Cardiac muscle cell (in vitro differentiated cells and primary cell): ENCODE data around the gene MT1E. TPM values are rescaled to one million over a fixed set of nuclear protein-coding genes. Genes with fewer than 3 reads are reported as not detected.
"Not testable (repeated sequence)": the region's sequence is repeated elsewhere in the genome, so short reads cannot be mapped to it uniquely, and the experiment has no call there.

Experiments used
- DNase-seq, 2 donors: peaks; one replicate each; pipeline versions ENCODE4 v3.0.0 to v3.0.0-alpha.2; 2010 to 2017; ENCODE audit warnings: low read depth in 1 of 2, low spot score in 1 of 2
- H3K27ac ChIP-seq: fragments of 200-600 bp; sonication (generic); 2 replicates; pipeline ENCODE4 v1.5.1; 2016
- H3K27me3 ChIP-seq: fragments of 200-600 bp; sonication (generic); 2 replicates; pipeline ENCODE4 v1.6.0; 2016; ENCODE audit warnings: control low read depth
- H3K36me3 ChIP-seq: fragments of 200-600 bp; sonication (generic); 2 replicates; pipeline ENCODE4 v1.5.1; 2016; ENCODE audit warnings: control low read depth
- H3K4me1 ChIP-seq: fragments of 200-600 bp; sonication (generic); 2 replicates; pipeline ENCODE4 v1.8.1; 2017; ENCODE audit warnings: low read depth, mild to moderate bottlenecking, mixed run types
- H3K4me3 ChIP-seq: fragments of 200-600 bp; sonication (generic); 2 replicates; pipeline ENCODE4 v1.5.1; 2016; ENCODE audit warnings: mild to moderate bottlenecking
- H3K9me3 ChIP-seq: fragments of 200-600 bp; sonication (generic); 2 replicates; pipeline ENCODE4 v1.5.1; 2017; ENCODE audit warnings: low read depth, mild to moderate bottlenecking, control low read depth
- polyA plus RNA-seq: library from polyadenylated mRNA; unstranded; fragments of >200 nt; fragmentation: Nextera tagmentation; extraction: Ambion mirVana; gene quantifications from 2 replicates; pipeline ENCODE4 v1.2.1, GENCODE V29; 2016
- total RNA-seq: library from RNA; depleted of rRNA; stranded (reverse); fragments of >200 nt; gene quantifications from 2 replicates; pipeline ENCODE4 v1.2.3, GENCODE V29; 2016
- TF ChIP-seq, protein P1 (sequence below): IDR thresholded peaks from 2 replicates; pipeline ENCODE4 v1.5.1; 2012; ENCODE audit warnings: low read depth, mild to moderate bottlenecking, low read length

The MT1E gene
- total and polyA plus RNA-seq, 2 experiments from 2014 or later: 3.6 to 4.7 TPM

DNA sequence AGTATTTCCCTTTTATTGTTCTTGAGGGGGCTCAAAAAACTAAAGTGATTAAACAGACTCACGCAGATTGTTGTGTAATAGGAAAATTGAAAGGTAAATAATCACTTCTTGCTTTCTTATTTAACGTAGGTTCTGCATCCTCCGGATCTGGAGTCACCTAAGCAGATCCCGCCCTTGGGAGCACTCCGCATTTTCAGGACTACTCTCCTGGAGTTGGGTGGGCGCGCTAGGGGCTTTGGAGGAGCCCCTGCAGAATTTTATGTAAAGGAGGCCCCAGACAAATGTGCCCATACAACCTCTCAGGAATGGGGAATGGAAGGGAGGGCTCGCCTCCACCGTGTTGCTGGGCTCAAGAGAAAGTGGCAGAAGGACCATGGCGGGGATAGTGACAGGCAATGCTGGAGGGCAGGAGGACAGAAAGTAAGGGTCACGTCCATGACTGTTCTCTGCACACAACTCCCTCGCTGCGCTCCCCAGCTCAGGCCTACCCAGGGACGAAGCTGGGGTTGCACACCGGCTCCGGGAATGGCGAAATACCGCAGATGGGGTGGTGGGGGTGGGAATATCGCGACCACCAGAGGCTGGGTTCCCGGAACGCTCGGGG, 8.9 kb upstream of the MT1E start:
- TF ChIP-seq, protein P1, sequence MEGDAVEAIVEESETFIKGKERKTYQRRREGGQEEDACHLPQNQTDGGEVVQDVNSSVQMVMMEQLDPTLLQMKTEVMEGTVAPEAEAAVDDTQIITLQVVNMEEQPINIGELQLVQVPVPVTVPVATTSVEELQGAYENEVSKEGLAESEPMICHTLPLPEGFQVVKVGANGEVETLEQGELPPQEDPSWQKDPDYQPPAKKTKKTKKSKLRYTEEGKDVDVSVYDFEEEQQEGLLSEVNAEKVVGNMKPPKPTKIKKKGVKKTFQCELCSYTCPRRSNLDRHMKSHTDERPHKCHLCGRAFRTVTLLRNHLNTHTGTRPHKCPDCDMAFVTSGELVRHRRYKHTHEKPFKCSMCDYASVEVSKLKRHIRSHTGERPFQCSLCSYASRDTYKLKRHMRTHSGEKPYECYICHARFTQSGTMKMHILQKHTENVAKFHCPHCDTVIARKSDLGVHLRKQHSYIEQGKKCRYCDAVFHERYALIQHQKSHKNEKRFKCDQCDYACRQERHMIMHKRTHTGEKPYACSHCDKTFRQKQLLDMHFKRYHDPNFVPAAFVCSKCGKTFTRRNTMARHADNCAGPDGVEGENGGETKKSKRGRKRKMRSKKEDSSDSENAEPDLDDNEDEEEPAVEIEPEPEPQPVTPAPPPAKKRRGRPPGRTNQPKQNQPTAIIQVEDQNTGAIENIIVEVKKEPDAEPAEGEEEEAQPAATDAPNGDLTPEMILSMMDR: no peak
- Histone ChIP-seq H3K27me3 (peaks cover 94% of the 10 kb centered on the region), H3K36me3 (no peaks in the 10 kb centered on the region), H3K27ac (no peak overlapping the region), H3K9me3 (no peaks in the 10 kb centered on the region), H3K4me3 (no peak overlapping the region), H3K4me1 (no peaks in the 10 kb centered on the region)
- DNase-seq: no peak

DNA sequence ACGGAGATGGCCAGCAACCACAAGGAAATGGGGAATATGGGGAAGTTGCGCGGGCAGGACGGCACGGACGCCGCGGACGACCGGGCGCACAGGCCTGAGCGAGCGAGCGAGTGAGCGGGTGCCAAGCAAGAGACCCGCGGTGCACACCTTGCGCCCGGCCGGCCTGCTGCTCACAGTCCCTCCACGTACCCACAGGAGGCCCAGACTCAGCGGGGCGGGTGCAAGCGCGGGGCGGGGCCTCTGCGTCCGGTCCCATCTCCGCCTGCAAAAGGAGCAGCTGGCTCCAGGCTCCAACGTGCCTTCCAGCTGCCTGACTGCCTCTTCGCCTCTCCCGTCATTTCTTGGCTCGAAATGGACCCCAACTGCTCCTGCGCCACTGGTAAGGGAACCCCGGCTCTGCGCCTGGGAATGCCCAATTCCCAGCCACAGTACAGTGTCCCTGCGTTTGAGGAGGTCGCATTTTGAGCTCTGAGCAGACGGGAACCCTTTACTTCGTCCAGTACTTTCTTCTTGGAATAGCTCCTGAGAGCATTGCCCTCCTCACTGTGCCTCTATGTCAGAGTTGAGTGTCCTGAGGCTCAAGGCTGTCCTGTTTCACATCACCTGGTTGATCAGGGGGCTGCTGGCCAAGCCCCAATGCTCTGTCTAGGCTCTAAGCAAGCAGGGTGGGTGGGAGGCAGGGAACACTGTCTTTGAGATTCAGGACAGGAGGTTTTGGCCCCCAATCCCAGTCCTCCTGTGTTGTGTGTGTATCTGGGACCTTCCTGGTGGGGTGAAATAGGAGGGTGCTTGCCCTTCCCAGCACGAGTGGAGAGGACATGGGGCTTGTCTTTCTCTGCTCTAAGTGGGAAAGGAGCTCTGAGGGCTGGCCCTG, 8.1 kb upstream of the MT1E start:
- TF ChIP-seq, protein P1: no peak
- Histone ChIP-seq H3K4me1 (no peaks in the 10 kb centered on the region), H3K4me3 (no peak overlapping the region), H3K9me3 (no peaks in the 10 kb centered on the region), H3K27ac (no peak overlapping the region), H3K27me3 (peaks cover 87% of the 10 kb centered on the region), H3K36me3 (no peaks in the 10 kb centered on the region)
- peak; percentile 23 to 82 for DNase-seq

DNA sequence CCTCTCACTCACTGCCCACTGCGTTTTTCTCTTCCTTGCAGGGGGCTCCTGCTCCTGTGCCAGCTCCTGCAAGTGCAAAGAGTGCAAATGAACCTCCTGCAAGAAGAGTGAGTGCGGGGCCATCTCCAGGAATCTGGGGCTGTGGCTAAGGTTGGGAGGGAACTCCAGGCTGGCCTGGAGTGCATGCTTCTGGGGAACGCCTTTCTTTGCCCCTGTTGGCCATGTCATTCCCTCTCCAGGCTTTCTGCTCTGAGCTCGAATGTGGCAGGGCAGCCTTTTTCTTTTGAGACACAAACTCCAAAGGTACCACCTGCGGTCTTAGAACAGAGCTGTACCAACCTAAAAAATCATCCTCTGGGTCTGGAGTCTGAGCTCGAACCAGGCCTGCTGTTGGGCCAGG, 7.4 kb upstream of the MT1E start:
- no peak for DNase-seq
- Histone ChIP-seq H3K27ac (no peak overlapping the region), H3K9me3 (no peaks in the 10 kb centered on the region), H3K4me3 (no peak overlapping the region), H3K27me3 (peaks cover 82% of the 10 kb centered on the region), H3K36me3 (no peaks in the 10 kb centered on the region), H3K4me1 (no peaks in the 10 kb centered on the region)
- TF ChIP-seq, protein P1: no peak

DNA sequence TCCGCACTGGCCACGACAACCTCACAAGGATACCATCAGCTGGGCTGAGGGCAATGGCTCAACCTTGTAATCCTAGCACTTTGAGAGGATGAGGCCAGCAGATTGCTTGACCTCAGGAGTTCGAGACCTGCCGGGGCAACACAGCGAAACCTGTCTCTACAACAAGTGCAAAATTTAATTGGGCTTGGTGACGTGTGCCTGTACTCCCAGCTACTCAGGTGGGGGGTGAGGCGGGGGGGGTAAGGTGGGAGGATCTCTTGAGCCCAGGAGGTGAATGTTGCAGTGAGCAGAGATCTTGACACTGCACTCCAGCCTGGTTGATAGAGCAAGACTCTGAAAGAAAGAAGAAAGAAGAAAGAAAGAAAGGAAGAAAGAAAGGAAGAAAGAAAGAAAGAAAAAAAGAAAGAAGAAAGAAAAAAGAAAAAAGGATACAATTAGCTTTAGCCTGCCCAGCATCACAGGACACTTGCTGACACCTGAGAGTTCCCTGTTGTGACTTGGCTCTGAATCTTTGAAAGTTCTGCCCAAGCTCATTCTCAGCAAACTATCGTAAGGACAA, 5.2 kb upstream of the MT1E start:
- no peaks in the 10 kb centered on the region for H3K36me3 ChIP-seq
- no peaks in the 10 kb centered on the region for H3K4me1 ChIP-seq
- H3K27ac ChIP-seq: no peak overlapping the region
- peaks cover 81% of the 10 kb centered on the region for H3K27me3 ChIP-seq
- TF ChIP-seq, protein P1: no peak
- DNase-seq: no peak
- no peak overlapping the region for H3K4me3 ChIP-seq
- H3K9me3 ChIP-seq: no peaks in the 10 kb centered on the region

DNA sequence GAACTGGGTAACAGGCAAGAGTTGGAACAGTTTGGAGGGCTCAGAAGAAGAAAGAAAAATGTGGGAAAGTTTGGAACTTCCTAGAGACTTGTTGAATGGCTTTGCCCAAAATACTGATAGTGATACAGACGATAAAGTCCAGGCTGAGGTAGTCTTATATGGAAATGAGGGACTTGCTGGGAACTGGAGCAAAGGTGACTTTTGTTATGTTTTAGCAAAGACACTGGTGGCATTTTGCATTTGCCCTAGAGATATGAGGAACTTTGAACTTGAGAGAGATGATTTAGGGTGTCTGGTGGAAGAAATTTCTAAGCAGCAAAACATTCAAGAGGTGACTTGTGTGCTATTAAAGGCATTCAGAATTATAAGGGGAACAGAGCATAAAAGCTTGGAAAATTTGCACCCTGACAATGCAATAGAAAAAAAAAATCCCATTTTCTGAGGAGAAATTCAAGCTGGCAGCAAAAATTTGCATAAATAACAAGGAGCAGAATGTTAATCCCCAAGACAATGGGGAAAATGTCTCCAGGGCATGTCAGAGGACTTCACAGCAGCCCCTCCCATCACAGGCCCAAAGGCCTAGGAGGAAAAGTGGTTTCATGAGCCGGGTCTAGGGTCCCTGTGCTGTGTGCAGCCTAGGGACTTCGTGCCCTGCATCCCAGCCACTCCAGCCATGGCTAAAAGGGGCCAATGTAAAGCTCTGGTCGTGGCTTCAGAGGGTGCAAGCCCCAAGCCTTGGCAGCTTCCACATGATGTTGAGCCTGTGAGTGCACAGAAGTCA, 3.7 kb upstream of the MT1E start:
- H3K9me3 ChIP-seq, H3K4me3 ChIP-seq, DNase-seq, H3K4me1 ChIP-seq, H3K27ac ChIP-seq, H3K36me3 ChIP-seq: not testable (repeated sequence)
- H3K27me3 ChIP-seq: peaks cover 81% of the 10 kb centered on the region

DNA sequence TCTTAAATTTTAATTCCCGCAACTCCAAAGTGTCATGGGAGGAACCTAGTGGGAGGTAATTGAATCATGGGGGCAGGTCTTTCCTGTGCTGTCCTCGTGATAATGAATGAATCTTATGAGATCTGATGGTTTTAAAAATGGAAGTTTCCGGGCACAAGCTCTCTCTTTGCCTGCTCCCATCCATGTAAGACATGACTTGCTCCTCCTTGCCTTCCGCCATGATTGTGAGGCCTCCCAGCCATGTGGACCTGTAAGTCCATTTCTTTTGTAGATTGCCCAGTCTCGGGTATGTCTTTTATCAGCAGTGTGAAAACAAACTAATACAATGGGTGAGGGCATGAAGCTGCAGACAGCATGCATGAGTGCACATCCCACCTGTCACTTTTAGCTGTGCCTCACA, 2.4 kb upstream of the MT1E start:
- not testable (repeated sequence) for H3K4me1 ChIP-seq, H3K9me3 ChIP-seq, H3K36me3 ChIP-seq, H3K27ac ChIP-seq, DNase-seq, H3K4me3 ChIP-seq
- H3K27me3 ChIP-seq: peaks cover 81% of the 10 kb centered on the region
